ENCODE results near the gene BRICD5. TPM values are rescaled to one million over a fixed set of nuclear protein-coding genes. Genes with fewer than 3 reads are reported as not detected.

BRICD5 gene
- total and polyA plus RNA-seq, 2 donors (not counting 1 experiment from before 2014, with no cell fraction given), result 0.23 to 1.5 TPM

DNA sequence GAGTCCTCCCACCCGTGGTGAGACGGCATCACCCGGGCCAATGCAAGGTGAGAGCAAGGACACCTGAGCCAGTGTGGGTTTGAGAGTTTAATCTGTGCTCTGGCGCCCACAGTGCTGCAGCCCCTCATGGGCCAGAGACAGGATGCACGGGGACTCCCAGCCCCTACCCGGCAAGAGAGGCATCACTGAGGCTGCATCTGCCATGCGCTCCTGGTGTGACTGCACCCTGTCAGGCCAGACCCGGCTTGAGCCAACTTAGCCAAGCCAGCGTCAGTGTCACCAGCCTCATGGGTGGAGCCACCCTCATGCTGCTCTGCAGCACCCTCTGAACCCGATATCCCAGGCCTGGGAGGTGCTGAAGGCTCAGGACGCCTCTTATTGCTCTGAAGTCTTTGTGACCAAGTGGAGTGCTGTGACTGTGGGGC is 1.3 kb upstream of the BRICD5 start:
- no peak for DNase-seq (ENCODE audit: low read depth in 2 of 2)
- H4K20me1 ChIP-seq (ENCODE audit: control insufficient read depth, extremely low read depth, insufficient read depth, low read length), result no peaks in the 10 kb centered on the region
- H3K27ac ChIP-seq (ENCODE audit: insufficient read depth, low read length), result no peak overlapping the region
- no peak overlapping the region for H3K4me3 ChIP-seq (replicated peaks in 1 of 4; ENCODE audit: control extremely low read depth in 1 of 4, insufficient read depth in 1 of 4, low read depth in 3 of 4, low read length in 4 of 4)
- no peaks in the 10 kb centered on the region for H3K9me3 ChIP-seq (ENCODE audit: control insufficient read depth, insufficient read depth, low read depth, low read length)
- peaks cover 18% of the 10 kb centered on the region for H3K79me2 ChIP-seq (ENCODE audit: control insufficient read depth, insufficient read depth, low read length)
- no peak overlapping the region for H3K4me2 ChIP-seq (ENCODE audit: extremely low read depth, insufficient read depth, low read length)
- H3K27me3 ChIP-seq (ENCODE audit: control insufficient read depth, insufficient read depth, low read length), result no peaks in the 10 kb centered on the region
- no peak overlapping the region for H2AFZ ChIP-seq (ENCODE audit: low read length)
- TF ChIP-seq, protein P1, sequence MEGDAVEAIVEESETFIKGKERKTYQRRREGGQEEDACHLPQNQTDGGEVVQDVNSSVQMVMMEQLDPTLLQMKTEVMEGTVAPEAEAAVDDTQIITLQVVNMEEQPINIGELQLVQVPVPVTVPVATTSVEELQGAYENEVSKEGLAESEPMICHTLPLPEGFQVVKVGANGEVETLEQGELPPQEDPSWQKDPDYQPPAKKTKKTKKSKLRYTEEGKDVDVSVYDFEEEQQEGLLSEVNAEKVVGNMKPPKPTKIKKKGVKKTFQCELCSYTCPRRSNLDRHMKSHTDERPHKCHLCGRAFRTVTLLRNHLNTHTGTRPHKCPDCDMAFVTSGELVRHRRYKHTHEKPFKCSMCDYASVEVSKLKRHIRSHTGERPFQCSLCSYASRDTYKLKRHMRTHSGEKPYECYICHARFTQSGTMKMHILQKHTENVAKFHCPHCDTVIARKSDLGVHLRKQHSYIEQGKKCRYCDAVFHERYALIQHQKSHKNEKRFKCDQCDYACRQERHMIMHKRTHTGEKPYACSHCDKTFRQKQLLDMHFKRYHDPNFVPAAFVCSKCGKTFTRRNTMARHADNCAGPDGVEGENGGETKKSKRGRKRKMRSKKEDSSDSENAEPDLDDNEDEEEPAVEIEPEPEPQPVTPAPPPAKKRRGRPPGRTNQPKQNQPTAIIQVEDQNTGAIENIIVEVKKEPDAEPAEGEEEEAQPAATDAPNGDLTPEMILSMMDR (conservative IDR thresholded peaks at IDR 0.05 in 1 of 2, IDR thresholded peaks at IDR 0.05 in 1 of 2; ENCODE audit: low read depth in 1 of 2, low read length in 2 of 2), result no peak
- TF ChIP-seq EZH2 (IDR thresholded peaks at IDR 0.05; ENCODE audit: low read length, missing control alignments), result no peak
- peaks cover 23% of the 10 kb centered on the region for H3K36me3 ChIP-seq (ENCODE audit: control insufficient read depth, insufficient read depth, low read length)
- peaks cover 7% of the 10 kb centered on the region for H3K4me1 ChIP-seq (ENCODE audit: control insufficient read depth, extremely low read depth, insufficient read depth, low read length)
- no peak overlapping the region for H3K9ac ChIP-seq (ENCODE audit: insufficient read depth, low read length)

DNA sequence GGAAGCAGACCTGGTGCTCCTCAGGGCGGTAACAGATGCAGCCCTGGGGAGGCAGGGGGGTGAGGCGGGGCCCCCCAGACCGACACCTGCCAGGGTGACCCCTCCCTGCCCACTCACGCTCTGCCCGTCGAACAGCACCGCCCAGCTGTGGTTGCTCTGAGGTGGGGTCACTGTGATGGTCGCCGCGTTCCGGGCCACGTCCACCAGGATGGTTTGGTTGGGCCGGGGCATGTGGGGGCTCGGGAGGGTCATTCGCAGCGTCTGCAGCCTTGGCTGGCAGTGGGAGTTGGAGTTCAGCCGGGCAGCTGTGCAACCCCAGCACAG is 692 bp downstream of the BRICD5 start:
- peaks cover 27% of the 10 kb centered on the region for H3K36me3 ChIP-seq (ENCODE audit: control insufficient read depth, insufficient read depth, low read length)
- no peak for DNase-seq (ENCODE audit: low read depth in 2 of 2)
- no peaks in the 10 kb centered on the region for H3K27me3 ChIP-seq (ENCODE audit: control insufficient read depth, insufficient read depth, low read length)
- no peak overlapping the region for H3K27ac ChIP-seq (ENCODE audit: insufficient read depth, low read length)
- peaks cover 25% of the 10 kb centered on the region for H3K79me2 ChIP-seq (ENCODE audit: control insufficient read depth, insufficient read depth, low read length)
- H3K4me2 ChIP-seq (ENCODE audit: extremely low read depth, insufficient read depth, low read length), result no peak overlapping the region
- no peak overlapping the region for H2AFZ ChIP-seq (ENCODE audit: low read length)
- H3K9ac ChIP-seq (ENCODE audit: insufficient read depth, low read length), result no peak overlapping the region
- no peak overlapping the region for H3K4me3 ChIP-seq (replicated peaks in 1 of 4; ENCODE audit: control extremely low read depth in 1 of 4, insufficient read depth in 1 of 4, low read depth in 3 of 4, low read length in 4 of 4)
- H4K20me1 ChIP-seq (ENCODE audit: control insufficient read depth, extremely low read depth, insufficient read depth, low read length), result no peaks in the 10 kb centered on the region
- peaks cover 9% of the 10 kb centered on the region for H3K4me1 ChIP-seq (ENCODE audit: control insufficient read depth, extremely low read depth, insufficient read depth, low read length)
- TF ChIP-seq EZH2 (IDR thresholded peaks at IDR 0.05; ENCODE audit: low read length, missing control alignments), result no peak
- TF ChIP-seq, protein P1 (conservative IDR thresholded peaks at IDR 0.05 in 1 of 2, IDR thresholded peaks at IDR 0.05 in 1 of 2; ENCODE audit: low read depth in 1 of 2, low read length in 2 of 2), result no peak
- H3K9me3 ChIP-seq (ENCODE audit: control insufficient read depth, insufficient read depth, low read depth, low read length), result no peaks in the 10 kb centered on the region

DNA sequence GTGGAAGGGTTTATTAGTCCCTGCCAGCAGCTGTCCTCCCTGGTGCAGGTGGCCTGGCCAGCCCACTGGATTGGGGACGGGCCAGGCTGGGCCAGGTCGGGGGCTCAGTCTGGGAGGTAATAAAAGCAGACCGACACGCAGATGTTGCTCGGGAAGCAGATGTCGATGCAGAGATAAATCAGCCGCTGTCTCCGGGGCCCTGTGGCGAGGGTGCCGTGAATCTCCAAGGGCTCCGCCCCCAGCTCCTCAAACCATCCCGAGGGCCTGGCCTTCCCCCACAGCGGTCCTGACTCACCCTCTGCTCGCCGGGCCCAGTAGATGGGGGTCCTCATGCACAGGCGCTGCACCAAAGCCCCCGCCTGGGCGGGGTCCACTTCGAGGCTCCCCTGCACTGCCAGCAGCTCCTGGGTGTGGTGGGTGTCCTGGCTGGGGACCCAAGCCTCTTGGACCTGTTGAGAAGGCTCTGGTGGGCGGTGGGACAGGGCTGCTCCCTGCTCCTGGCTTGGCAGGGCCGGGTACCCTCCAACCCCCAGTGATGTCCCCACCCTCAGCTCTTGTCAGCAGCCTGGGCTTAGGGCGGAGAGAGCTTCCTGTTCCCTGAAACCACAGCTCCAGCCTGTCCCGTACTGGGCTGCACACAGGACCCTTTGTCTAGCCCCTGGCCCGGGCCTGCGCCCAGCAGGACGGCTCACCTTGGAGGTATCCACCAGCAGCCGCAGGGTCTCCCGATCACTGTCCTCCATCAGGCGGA is 1.2 kb downstream of the BRICD5 start:
- H3K4me2 ChIP-seq (ENCODE audit: extremely low read depth, insufficient read depth, low read length), result no peak overlapping the region
- H3K27ac ChIP-seq (ENCODE audit: insufficient read depth, low read length), result no peak overlapping the region
- TF ChIP-seq, protein P1 (conservative IDR thresholded peaks at IDR 0.05 in 1 of 2, IDR thresholded peaks at IDR 0.05 in 1 of 2; ENCODE audit: low read depth in 1 of 2, low read length in 2 of 2), result no peak
- no peak for TF ChIP-seq EZH2 (IDR thresholded peaks at IDR 0.05; ENCODE audit: low read length, missing control alignments)
- no peaks in the 10 kb centered on the region for H3K9me3 ChIP-seq (ENCODE audit: control insufficient read depth, insufficient read depth, low read depth, low read length)
- no peaks in the 10 kb centered on the region for H3K27me3 ChIP-seq (ENCODE audit: control insufficient read depth, insufficient read depth, low read length)
- no peak for DNase-seq (ENCODE audit: low read depth in 2 of 2)
- peaks cover 9% of the 10 kb centered on the region for H3K4me1 ChIP-seq (ENCODE audit: control insufficient read depth, extremely low read depth, insufficient read depth, low read length)
- no peak overlapping the region for H2AFZ ChIP-seq (ENCODE audit: low read length)
- H3K9ac ChIP-seq (ENCODE audit: insufficient read depth, low read length), result no peak overlapping the region
- peaks cover 25% of the 10 kb centered on the region for H3K79me2 ChIP-seq (ENCODE audit: control insufficient read depth, insufficient read depth, low read length)
- no peak overlapping the region for H3K4me3 ChIP-seq (replicated peaks in 1 of 4; ENCODE audit: control extremely low read depth in 1 of 4, insufficient read depth in 1 of 4, low read depth in 3 of 4, low read length in 4 of 4)
- no peaks in the 10 kb centered on the region for H4K20me1 ChIP-seq (ENCODE audit: control insufficient read depth, extremely low read depth, insufficient read depth, low read length)
- peaks cover 27% of the 10 kb centered on the region for H3K36me3 ChIP-seq (ENCODE audit: control insufficient read depth, insufficient read depth, low read length)

Measured in fibroblast of lung (primary cell).